ENCODE results near the gene EPB41L1. TPM values are rescaled to one million over a fixed set of nuclear protein-coding genes. Genes with fewer than 3 reads are reported as not detected.

EPB41L1 gene
- total RNA-seq (2013) = 1.0 TPM
- under 1 TPM in 1 of 3 donors, not detected in 2; 0.05 TPM for polyA plus RNA-seq
- not detected in 2 replicates for polyA minus RNA-seq
- total RNA-seq = 0.06 to 7.3 (median 0.75) reads per million in 11 experiments

GRCh38 chr20:36154700-36155628 is at the start of gene EPB41L1:
Gene EPB41L1 (plus strand): TSS chr20:36154740. CDS start chr20:36173778, 19,038 bp downstream.
- Histone ChIP-seq H4K20me1 (ENCODE audit: insufficient read depth, low read length) (no peaks in the 10 kb centered on the region), H2AFZ (ENCODE audit: insufficient read depth, low read depth, low read length, poor library complexity, severe bottlenecking) (no peak within 1 kb of the TSS), H3K9ac (ENCODE audit: insufficient read depth, low read length, poor library complexity, severe bottlenecking) (no peak within 1 kb of the TSS), H3K4me3 (replicated peaks in 1 of 3; ENCODE audit: low read depth in 2 of 3, low read length in 3 of 3) (peak within 1 kb of the TSS in 1 of 3 experiments; percentile 28), H3K4me1 (ENCODE audit: control insufficient read depth in 1 of 2, insufficient read depth in 2 of 2, low read length in 2 of 2) (no peaks in the 10 kb centered on the region), H3K27ac (ENCODE audit: low read depth in 1 of 2, low read length in 2 of 2) (no peak within 1 kb of the TSS), H3K36me3 (replicated peaks in 1 of 2; ENCODE audit: control insufficient read depth in 1 of 2, insufficient read depth in 2 of 2, low read length in 2 of 2) (no peaks in the 10 kb centered on the region), H3K27me3 (ENCODE audit: control insufficient read depth in 2 of 2, insufficient read depth in 2 of 2, low read length in 2 of 2) (peaks cover 14 to 37% of the 10 kb centered on the region in 2 donors), H3K9me3 (replicated peaks in 1 of 2; ENCODE audit: control insufficient read depth in 1 of 2, insufficient read depth in 1 of 2, low read length in 2 of 2) (no peaks in the 10 kb centered on the region), H3K4me2 (replicated peaks; ENCODE audit: extremely low read depth, low read length, poor library complexity, severe bottlenecking) (peak within 1 kb of the TSS; percentile 50), H3K79me2 (ENCODE audit: insufficient read depth, low read length) (no peaks in the 10 kb centered on the region)
- H3K4me3 Mint-ChIP-seq = peak within 1 kb of the TSS; percentile 2 to 83
- H3K27me3 Mint-ChIP-seq (ENCODE audit: low read depth in 3 of 3) = peaks cover 34 to 44% (median 38%) of the 10 kb centered on the region in 3 donors
- H3K36me3 Mint-ChIP-seq = no peaks in the 10 kb centered on the region
- DNase-seq = no peak
- peaks cover 0 to 5% (median 0%) of the 10 kb centered on the region in 7 donors for H3K9me3 Mint-ChIP-seq
- peaks cover 5% of the 10 kb centered on the region for H3K4me1 Mint-ChIP-seq
- WGBS (ENCODE audit: insufficient coverage) = 15% methylated on average over 42 of the region's 51 CpGs
- intact Hi-C loops (cut with micrococcal nuclease) = loop anchor here in 1 of 2 donors (5.0 kb wide), 1 partner anchor 42 kb away; no protein-coding TSS in a partner anchor
- TF ChIP-seq CTCF (IDR thresholded peaks at IDR 0.05) = no peak
- peak within 1 kb of the TSS in 1 of 7 donors; percentile 37 for H3K27ac Mint-ChIP-seq

GRCh38 chr20:36104856-36105255 is 49.7 kb upstream of the EPB41L1 start:
- Histone ChIP-seq H4K20me1 (ENCODE audit: insufficient read depth, low read length) (no peaks in the 10 kb centered on the region), H3K9me3 (replicated peaks in 1 of 2; ENCODE audit: control insufficient read depth in 1 of 2, insufficient read depth in 1 of 2, low read length in 2 of 2) (no peaks in the 10 kb centered on the region), H3K9ac (ENCODE audit: insufficient read depth, low read length, poor library complexity, severe bottlenecking) (no peak overlapping the region), H3K27ac (ENCODE audit: low read depth in 1 of 2, low read length in 2 of 2) (no peak overlapping the region), H3K27me3 (ENCODE audit: control insufficient read depth in 2 of 2, insufficient read depth in 2 of 2, low read length in 2 of 2) (no peaks in the 10 kb centered on the region), H3K36me3 (replicated peaks in 1 of 2; ENCODE audit: control insufficient read depth in 1 of 2, insufficient read depth in 2 of 2, low read length in 2 of 2) (no peaks in the 10 kb centered on the region), H3K4me3 (replicated peaks in 1 of 3; ENCODE audit: low read depth in 2 of 3, low read length in 3 of 3) (no peak overlapping the region), H3K79me2 (ENCODE audit: insufficient read depth, low read length) (no peaks in the 10 kb centered on the region), H3K4me2 (replicated peaks; ENCODE audit: extremely low read depth, low read length, poor library complexity, severe bottlenecking) (no peak overlapping the region), H2AFZ (ENCODE audit: insufficient read depth, low read depth, low read length, poor library complexity, severe bottlenecking) (no peak overlapping the region), H3K4me1 (ENCODE audit: control insufficient read depth in 1 of 2, insufficient read depth in 2 of 2, low read length in 2 of 2) (no peaks in the 10 kb centered on the region)
- TF ChIP-seq CTCF (IDR thresholded peaks at IDR 0.05) = no peak
- Mint-ChIP-seq H3K27ac (no peak overlapping the region), H3K4me3 (no peak overlapping the region), H3K9me3 (no peaks in the 10 kb centered on the region), H3K4me1 (peaks cover 11% of the 10 kb centered on the region), H3K36me3 (no peaks in the 10 kb centered on the region), H3K27me3 (ENCODE audit: low read depth in 3 of 3) (peaks cover 2 to 6% (median 2%) of the 10 kb centered on the region in 3 donors)
- whole genome bisulfite sequencing (ENCODE audit: insufficient coverage) = 93% methylated on average over 7 of the region's 10 CpGs
- DNase-seq = no peak
- intact Hi-C loops (cut with micrococcal nuclease) = no loop called here

All from CD14-positive monocyte (primary cell).